T-helper 17 cell (primary cell): ENCODE results near the gene LSM4. TPM values are rescaled to one million over a fixed set of nuclear protein-coding genes. Genes with fewer than 3 reads are reported as not detected.

Experiments
- ATAC-seq: fragments of 150-1000 bp; cut with Tn5 transposase; 2 replicates; pipeline ENCODE4 v1.10.0; 2021; ENCODE audit warnings: mild to moderate bottlenecking, moderate library complexity
- DNase-seq, 3 donors: peaks; one replicate each; pipeline versions ENCODE4 v3.0.0 to v3.0.0-alpha.2; 2020 to 2021
- H3K9me3 ChIP-seq: one replicate; pipeline ENCODE4 v1.7.0; 2013; ENCODE audit warnings: low read length, mild to moderate bottlenecking; ENCODE audit not compliant: control insufficient read depth, poor library complexity, severe bottlenecking
- H3K27ac Mint-ChIP-seq: one replicate; pipeline ENCODE4 v1.8.0; 2022; ENCODE audit warnings: mild to moderate bottlenecking, moderate library complexity, mixed read lengths
- H3K27me3 Mint-ChIP-seq: one replicate; pipeline ENCODE4 v1.8.0; 2022; ENCODE audit warnings: mixed read lengths
- H3K36me3 Mint-ChIP-seq: one replicate; pipeline ENCODE4 v1.8.0; 2022; ENCODE audit warnings: low read depth, mixed read lengths
- H3K4me1 Mint-ChIP-seq: one replicate; pipeline ENCODE4 v1.8.0; 2022; ENCODE audit warnings: mild to moderate bottlenecking, mixed read lengths
- H3K4me3 Mint-ChIP-seq: one replicate; pipeline ENCODE4 v1.8.0; 2022; ENCODE audit warnings: mild to moderate bottlenecking, moderate library complexity, mixed read lengths
- total RNA-seq, 4 donors: library from RNA in 2 of 4; stranded (reverse) in 2 of 4; gene quantifications; one replicate each; pipeline ENCODE4 v1.2.3 and lab custom pipeline; 2022 to 2026

The LSM4 gene
- total RNA-seq, 2 donors from 2014 or later: 43.3 to 46.6 TPM

- peaks cover 12% of the 10 kb centered on the region for H3K4me1 Mint-ChIP-seq
- peak overlapping the region; percentile 57 for H3K27ac Mint-ChIP-seq
- DNase-seq (no peak), ATAC-seq (no peak)
- H3K36me3 Mint-ChIP-seq: peaks cover 4% of the 10 kb centered on the region
- H3K27me3 Mint-ChIP-seq: no peaks in the 10 kb centered on the region
- H3K4me3 Mint-ChIP-seq: no peak overlapping the region
- no peaks in the 10 kb centered on the region for H3K9me3 ChIP-seq
Observed at GRCh38 chr19:18264971-18265540, 57.8 kb downstream of the LSM4 start.

GRCh38 chr19:18264137-18264854 is 58.6 kb downstream of the LSM4 start:
- peaks cover 4% of the 10 kb centered on the region for H3K36me3 Mint-ChIP-seq
- peak overlapping the region; percentile 57 for H3K27ac Mint-ChIP-seq
- H3K4me3 Mint-ChIP-seq: no peak overlapping the region
- DNase-seq (no peak), ATAC-seq (no peak)
- H3K9me3 ChIP-seq: no peaks in the 10 kb centered on the region
- H3K4me1 Mint-ChIP-seq: peaks cover 12% of the 10 kb centered on the region
- H3K27me3 Mint-ChIP-seq: no peaks in the 10 kb centered on the region

GRCh38 chr19:18263324-18264136 is 59.3 kb downstream of the LSM4 start:
- peak overlapping the region; percentile 41 for H3K4me3 Mint-ChIP-seq
- ATAC-seq (no peak), DNase-seq (no peak)
- no peaks in the 10 kb centered on the region for H3K27me3 Mint-ChIP-seq
- no peaks in the 10 kb centered on the region for H3K9me3 ChIP-seq
- peaks cover 9% of the 10 kb centered on the region for H3K4me1 Mint-ChIP-seq
- H3K36me3 Mint-ChIP-seq: peaks cover 3% of the 10 kb centered on the region
- no peak overlapping the region for H3K27ac Mint-ChIP-seq

GRCh38 chr19:18262917-18263316 is 60.0 kb downstream of the LSM4 start:
- DNase-seq (no peak), ATAC-seq (no peak)
- H3K9me3 ChIP-seq: no peaks in the 10 kb centered on the region
- no peaks in the 10 kb centered on the region for H3K27me3 Mint-ChIP-seq
- H3K27ac Mint-ChIP-seq: no peak overlapping the region
- H3K4me3 Mint-ChIP-seq: no peak overlapping the region
- H3K4me1 Mint-ChIP-seq: peaks cover 6% of the 10 kb centered on the region
- H3K36me3 Mint-ChIP-seq: no peaks in the 10 kb centered on the region

- peak overlapping the region; percentile 70 for H3K27ac Mint-ChIP-seq
- DNase-seq (no peak), ATAC-seq (no peak)
- H3K9me3 ChIP-seq: no peaks in the 10 kb centered on the region
- H3K27me3 Mint-ChIP-seq: no peaks in the 10 kb centered on the region
- no peaks in the 10 kb centered on the region for H3K36me3 Mint-ChIP-seq
- no peak overlapping the region for H3K4me3 Mint-ChIP-seq
- H3K4me1 Mint-ChIP-seq: peaks cover 6% of the 10 kb centered on the region
Observed at GRCh38 chr19:18262144-18262543, 60.7 kb downstream of the LSM4 start.

GRCh38 chr19:18261474-18261873 is 61.4 kb downstream of the LSM4 start:
- H3K4me3 Mint-ChIP-seq: no peak overlapping the region
- peaks cover 6% of the 10 kb centered on the region for H3K4me1 Mint-ChIP-seq
- H3K9me3 ChIP-seq: no peaks in the 10 kb centered on the region
- ATAC-seq: no peak
- peak overlapping the region; percentile 70 for H3K27ac Mint-ChIP-seq
- no peak for DNase-seq
- no peaks in the 10 kb centered on the region for H3K36me3 Mint-ChIP-seq
- no peaks in the 10 kb centered on the region for H3K27me3 Mint-ChIP-seq

- Mint-ChIP-seq H3K27ac (no peak overlapping the region), H3K36me3 (no peaks in the 10 kb centered on the region), H3K27me3 (no peaks in the 10 kb centered on the region), H3K4me3 (no peak overlapping the region), H3K4me1 (peaks cover 2% of the 10 kb centered on the region)
- no peak for ATAC-seq
- DNase-seq: no peak
- H3K9me3 ChIP-seq: no peaks in the 10 kb centered on the region
Observed at GRCh38 chr19:18259893-18260292, 63.0 kb downstream of the LSM4 start.

GRCh38 chr19:18257503-18258470 is 65.1 kb downstream of the LSM4 start:
- Mint-ChIP-seq H3K4me3 (no peak overlapping the region), H3K27ac (no peak overlapping the region), H3K27me3 (peaks cover 8% of the 10 kb centered on the region), H3K36me3 (no peaks in the 10 kb centered on the region), H3K4me1 (peaks cover 2% of the 10 kb centered on the region)
- DNase-seq (no peak), ATAC-seq (no peak)
- no peaks in the 10 kb centered on the region for H3K9me3 ChIP-seq

Other genes starting within 250 kb of the LSM4 start
- 10 to 100 TPM; 56.7 to 71.1 TPM for gene IL12RB1, start 236.1 kb downstream of the LSM4 start, total RNA-seq
- gene MAST3, start 225.3 kb downstream of the LSM4 start, total RNA-seq: 10 to 100 TPM; 38.2 to 50.8 TPM
- gene PIK3R2, start 169.9 kb downstream of the LSM4 start, total RNA-seq: 1 to 10 TPM; 8.6 to 9.1 TPM
- 10 to 100 TPM; 10.1 to 25.8 TPM for gene IFI30, start 149.3 kb downstream of the LSM4 start, total RNA-seq
- 1 to 10 TPM; 3.8 TPM for gene MPV17L2, start 129.9 kb downstream of the LSM4 start, total RNA-seq
- gene RAB3A, start 119.0 kb downstream of the LSM4 start, total RNA-seq: 10 to 100 TPM in 1 of 2 donors, 1 to 10 TPM in 1; 7.4 to 15.3 TPM
- gene PDE4C, start 96.6 kb downstream of the LSM4 start, total RNA-seq: under 1 TPM in 1 of 2 donors, not detected in 1; 0.31 TPM
- gene IQCN, start 48.6 kb downstream of the LSM4 start, total RNA-seq: 10 to 100 TPM; 16.5 to 21.9 TPM
- gene JUND, start 41.5 kb downstream of the LSM4 start, total RNA-seq: 1,000 to 10,000 TPM; 1,212 to 1,401 TPM
- gene PGPEP1, start 17.5 kb upstream of the LSM4 start, total RNA-seq: 10 to 100 TPM; 22.0 to 28.3 TPM
- gene GDF15, start 63.1 kb upstream of the LSM4 start, total RNA-seq: under 1 TPM; 0.29 to 0.85 TPM
- gene LRRC25, start 74.5 kb upstream of the LSM4 start, total RNA-seq: 1 to 10 TPM in 1 of 2 donors, under 1 TPM in 1; 0.63 to 3.2 TPM
- 100 to 1,000 TPM; 112 to 113 TPM for gene SSBP4, start 96.3 kb upstream of the LSM4 start, total RNA-seq
- 10 to 100 TPM; 37.6 to 39.6 TPM for gene ISYNA1, start 115.1 kb upstream of the LSM4 start, total RNA-seq
- gene ELL, start 199.0 kb upstream of the LSM4 start, total RNA-seq: 10 to 100 TPM; 51.0 to 62.8 TPM
- 100 to 1,000 TPM; 149 to 186 TPM for gene FKBP8, start 220.5 kb upstream of the LSM4 start, total RNA-seq
- gene KXD1, start 234.8 kb upstream of the LSM4 start, total RNA-seq: 10 to 100 TPM; 69.6 to 78.5 TPM
- gene UBA52, start 248.8 kb upstream of the LSM4 start, total RNA-seq: 1,000 to 10,000 TPM; 1,880 to 1,939 TPM